OCI-LY1 (cell line): Measurements from ENCODE around the gene ERGIC1.

Source experiments
- H2AFZ ChIP-seq: fragments of 200-600 bp; sonication (generic), shearing (Covaris generic); 2 replicates; pipeline ENCODE4 v1.6.0; 2014; ENCODE audit warnings: antibody characterized with exemption, mild to moderate bottlenecking, low read length
- H3F3A ChIP-seq: fragments of 200-600 bp; sonication (generic), shearing (Covaris generic); 2 replicates; pipeline ENCODE4 v1.6.0; 2014; ENCODE audit warnings: mild to moderate bottlenecking, antibody characterized with exemption, low read length, moderate library complexity; ENCODE audit not compliant: insufficient read depth
- H3K27ac ChIP-seq: fragments of 200-600 bp; sonication (generic); 2 replicates; pipeline ENCODE4 v1.5.1; 2014; ENCODE audit warnings: low read length, mixed run types, mild to moderate bottlenecking, low read depth; ENCODE audit not compliant: poor library complexity, severe bottlenecking
- H3K27me3 ChIP-seq: fragments of 200-600 bp; sonication (generic); 2 replicates; pipeline ENCODE4 v1.6.0; 2014; ENCODE audit warnings: antibody characterized with exemption, mild to moderate bottlenecking, low read length, moderate library complexity; ENCODE audit not compliant: insufficient read depth
- H3K36me3 ChIP-seq: fragments of 200-600 bp; sonication (generic); 2 replicates; pipeline ENCODE4 v1.6.1; 2014; ENCODE audit warnings: mild to moderate bottlenecking, antibody characterized with exemption, low read length, moderate library complexity, mixed read lengths; ENCODE audit not compliant: insufficient read depth
- H3K4me1 ChIP-seq: fragments of 200-600 bp; sonication (generic); 2 replicates; pipeline ENCODE4 v1.5.1; 2014; ENCODE audit warnings: mild to moderate bottlenecking, low read length, moderate library complexity; ENCODE audit not compliant: insufficient read depth, severe bottlenecking
- H3K4me2 ChIP-seq: fragments of 200-600 bp; sonication (generic), shearing (Covaris generic); 2 replicates; pipeline ENCODE4 v1.6.1; 2014; ENCODE audit warnings: low read length
- H3K4me3 ChIP-seq: fragments of 200-600 bp; sonication (generic); 2 replicates; pipeline ENCODE4 v1.5.1; 2014; ENCODE audit warnings: low read length, low read depth, mild to moderate bottlenecking, mixed read lengths; ENCODE audit not compliant: poor library complexity, severe bottlenecking
- H3K79me2 ChIP-seq: fragments of 200-600 bp; shearing (Covaris generic); 2 replicates; pipeline ENCODE4 v1.6.1; 2016; ENCODE audit warnings: mixed run types, low read length, mixed read lengths; ENCODE audit not compliant: insufficient read depth
- H3K9ac ChIP-seq: fragments of 200-600 bp; sonication (generic), shearing (Covaris generic); 2 replicates; pipeline ENCODE4 v1.6.1; 2014; ENCODE audit warnings: mild to moderate bottlenecking, low read length, mixed read lengths
- H3K9me2 ChIP-seq: fragments of 200-600 bp; sonication (generic), shearing (Covaris generic); 2 replicates; pipeline ENCODE4 v1.6.1; 2014; ENCODE audit warnings: low read depth, mild to moderate bottlenecking, low read length, mixed read lengths
- H3K9me3 ChIP-seq: fragments of 200-600 bp; shearing (Covaris generic); 2 replicates; pipeline ENCODE4 v1.6.1; 2014; ENCODE audit warnings: low read length, mixed read lengths
- H4K20me1 ChIP-seq: fragments of 200-600 bp; sonication (generic), shearing (Covaris generic); 2 replicates; pipeline ENCODE4 v1.6.0; 2016; ENCODE audit warnings: mild to moderate bottlenecking, low read length; ENCODE audit not compliant: insufficient read depth
- CTCF ChIP-seq: fragments of 200-600 bp; sonication (generic), shearing (Covaris generic); IDR thresholded peaks from 2 replicates; pipeline ENCODE4 v1.5.1; 2017; ENCODE audit warnings: mild to moderate bottlenecking, antibody characterized with exemption, low read length, moderate library complexity, mixed read lengths
- EZH2 ChIP-seq: fragments of 200-600 bp; sonication (generic), shearing (Covaris generic); IDR thresholded peaks from 2 replicates; pipeline ENCODE4 v1.8.0; 2017; ENCODE audit warnings: borderline replicate concordance, mixed run types, mild to moderate bottlenecking, antibody characterized with exemption, low read length, moderate library complexity, mixed read lengths

The ERGIC1 gene

GRCh38 chr5:172859966-172860365, 25.9 kb downstream of the ERGIC1 start:
- no peaks in the 10 kb centered on the region for H3F3A ChIP-seq
- no peaks in the 10 kb centered on the region for H3K79me2 ChIP-seq
- TF ChIP-seq CTCF (no peak), EZH2 (no peak)

DNA sequence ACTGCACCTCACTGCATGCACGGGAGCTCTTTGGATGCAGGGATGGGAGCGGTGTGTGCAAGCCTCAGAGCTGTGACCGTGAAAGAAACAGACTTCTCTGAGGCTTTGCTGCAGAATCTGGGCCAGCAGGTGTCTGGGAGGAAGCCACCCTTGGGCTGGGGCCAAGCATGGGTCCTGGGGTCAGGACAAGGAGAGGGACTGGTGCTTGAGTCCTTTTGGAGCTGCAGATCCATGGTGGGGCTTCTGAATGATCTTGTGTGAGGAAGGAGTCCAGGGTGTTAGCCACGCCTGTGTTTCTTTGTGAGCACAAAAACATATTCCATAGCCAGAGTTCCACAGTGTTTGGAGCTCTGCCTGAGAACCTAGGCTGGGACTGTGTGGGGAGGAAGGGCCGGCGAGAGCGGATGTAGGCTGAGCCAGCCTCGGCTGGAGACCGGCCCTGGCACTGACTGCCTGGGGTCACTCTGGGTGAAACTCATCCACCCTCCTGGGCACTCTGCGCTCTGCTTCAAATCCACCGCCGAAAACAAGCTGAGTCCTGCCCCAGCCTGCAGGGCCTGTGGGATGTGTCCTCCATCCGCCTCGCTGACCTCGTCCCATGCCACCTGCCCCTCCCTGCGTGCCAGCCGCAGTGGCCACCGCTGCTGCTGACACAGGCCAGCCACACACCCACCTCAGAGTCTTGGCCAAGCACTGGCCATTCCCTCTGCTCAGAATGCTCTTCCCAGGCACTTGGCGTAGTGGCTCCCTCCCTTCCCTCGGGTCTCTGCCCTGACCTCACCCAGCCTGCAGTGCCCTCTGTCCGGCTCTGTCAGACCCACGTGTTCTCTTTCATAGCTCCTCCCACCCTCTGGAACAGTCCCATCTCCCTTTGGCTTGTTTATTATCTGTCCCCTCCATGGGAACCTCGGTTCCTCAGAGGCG, 26.7 kb downstream of the ERGIC1 start:
- Histone ChIP-seq H3K36me3 (peaks cover 8% of the 10 kb centered on the region; the same call in 1 of the 2 replicates), H3K27ac (no peak overlapping the region), H3F3A (no peaks in the 10 kb centered on the region), H3K4me2 (no peak overlapping the region), H3K9me2 (no peaks in the 10 kb centered on the region), H3K9me3 (no peaks in the 10 kb centered on the region), H3K27me3 (no peaks in the 10 kb centered on the region), H3K9ac (no peak overlapping the region), H4K20me1 (no peaks in the 10 kb centered on the region), H3K4me3 (no peak overlapping the region), H3K79me2 (no peaks in the 10 kb centered on the region), H2AFZ (no peak overlapping the region), H3K4me1 (no peaks in the 10 kb centered on the region)
- no peak for TF ChIP-seq EZH2
- TF ChIP-seq CTCF = no peak

More at GRCh38 chr5:172859966-172860365, 25.9 kb downstream of the ERGIC1 start:
- peaks cover 8% of the 10 kb centered on the region; the same call in 1 of the 2 replicates for H3K36me3 ChIP-seq
- no peaks in the 10 kb centered on the region for H3K9me3 ChIP-seq
- no peaks in the 10 kb centered on the region for H3K27me3 ChIP-seq
- H3K4me3 ChIP-seq = no peak overlapping the region
- H3K4me1 ChIP-seq = no peaks in the 10 kb centered on the region
- H3K9ac ChIP-seq = no peak overlapping the region
- no peak overlapping the region for H2AFZ ChIP-seq
- H3K9me2 ChIP-seq = no peaks in the 10 kb centered on the region
- H3K27ac ChIP-seq = no peak overlapping the region
- H4K20me1 ChIP-seq = no peaks in the 10 kb centered on the region
- no peak overlapping the region for H3K4me2 ChIP-seq

DNA sequence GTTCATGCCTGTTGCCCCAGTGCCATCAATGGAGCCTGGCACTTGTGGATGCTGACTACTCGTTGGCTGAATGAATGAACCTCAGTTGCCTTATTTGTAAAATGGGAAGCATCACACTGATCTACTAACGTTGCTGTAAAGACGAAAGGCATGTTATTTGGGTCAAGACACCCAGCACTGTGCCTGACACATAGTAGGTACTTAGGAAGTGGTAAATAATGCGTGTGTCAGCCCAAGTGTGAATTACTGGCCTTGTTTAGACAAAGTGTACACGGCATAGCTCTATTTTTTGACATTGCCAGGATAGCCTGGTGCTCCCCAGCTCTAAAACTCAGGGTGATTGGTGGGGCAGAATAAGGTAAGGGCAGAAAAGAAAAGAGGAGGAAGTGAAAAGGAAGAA, 27.4 kb downstream of the ERGIC1 start:
- Histone ChIP-seq H3K36me3 (peaks cover 8% of the 10 kb centered on the region; the same call in 1 of the 2 replicates), H3K4me2 (no peak overlapping the region), H3K9ac (no peak overlapping the region)

More for the DNA sequence above, 27.4 kb downstream of the ERGIC1 start:
- TF ChIP-seq EZH2 (no peak), CTCF (no peak)
- H3F3A ChIP-seq = no peaks in the 10 kb centered on the region
- H4K20me1 ChIP-seq = no peaks in the 10 kb centered on the region
- H3K9me2 ChIP-seq = no peaks in the 10 kb centered on the region
- no peak overlapping the region for H3K27ac ChIP-seq
- H3K27me3 ChIP-seq = no peaks in the 10 kb centered on the region
- H2AFZ ChIP-seq = no peak overlapping the region
- H3K4me1 ChIP-seq = no peaks in the 10 kb centered on the region
- H3K4me3 ChIP-seq = no peak overlapping the region
- no peaks in the 10 kb centered on the region for H3K79me2 ChIP-seq
- H3K9me3 ChIP-seq = no peaks in the 10 kb centered on the region
